Stimulated activated CD4-positive, alpha-beta T cell treated with anti-CD3 and anti-CD28 coated beads, Interleukin-2, amount 100 ng/mL, for 4 hours (primary cell): Measurements from ENCODE around the gene TESK2.
"Not testable (repeated sequence)": the region's sequence is repeated elsewhere in the genome, so short reads cannot be mapped to it uniquely, and the experiment has no call there.

Source experiments
- DNase-seq: peaks from one replicate; pipeline ENCODE4 v3.0.0-alpha.2; 2020; ENCODE audit warnings: low read depth

Gene TESK2

GRCh38 chr1:45510036-45510971 is 19.3 kb upstream of the TESK2 start:
- DNase-seq: no peak

- DNase-seq: no peak
These were observed 17.6 kb upstream of the TESK2 start for GRCh38 chr1:45508295-45509151.

- DNase-seq: no peak
These were observed 16.9 kb upstream of the TESK2 start for GRCh38 chr1:45507893-45508292.

GRCh38 chr1:45507195-45507594 is 16.2 kb upstream of the TESK2 start:
- no peak for DNase-seq

- no peak for DNase-seq
These were observed 12.7 kb upstream of the TESK2 start for GRCh38 chr1:45503462-45504360.

- no peak for DNase-seq
These were observed 10.5 kb upstream of the TESK2 start for GRCh38 chr1:45501505-45501859.

DNA sequence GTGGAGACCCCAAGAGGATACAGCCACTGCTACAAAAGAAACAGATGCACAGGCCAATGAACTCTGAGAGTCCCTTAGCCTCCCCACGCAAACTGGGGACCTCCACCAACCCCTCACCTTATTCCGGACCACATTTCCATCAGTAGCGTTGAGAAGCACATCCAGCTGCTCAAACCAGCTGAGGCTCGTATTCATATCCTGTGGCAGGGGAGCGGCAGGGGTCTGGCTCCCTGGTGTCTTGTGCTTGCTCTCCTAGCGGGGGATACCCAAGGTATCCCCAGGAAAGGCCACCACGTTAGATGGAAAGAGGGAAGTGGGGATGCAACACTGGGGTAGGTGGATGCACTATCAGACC is 8.4 kb upstream of the TESK2 start:
- DNase-seq: no peak

DNA sequence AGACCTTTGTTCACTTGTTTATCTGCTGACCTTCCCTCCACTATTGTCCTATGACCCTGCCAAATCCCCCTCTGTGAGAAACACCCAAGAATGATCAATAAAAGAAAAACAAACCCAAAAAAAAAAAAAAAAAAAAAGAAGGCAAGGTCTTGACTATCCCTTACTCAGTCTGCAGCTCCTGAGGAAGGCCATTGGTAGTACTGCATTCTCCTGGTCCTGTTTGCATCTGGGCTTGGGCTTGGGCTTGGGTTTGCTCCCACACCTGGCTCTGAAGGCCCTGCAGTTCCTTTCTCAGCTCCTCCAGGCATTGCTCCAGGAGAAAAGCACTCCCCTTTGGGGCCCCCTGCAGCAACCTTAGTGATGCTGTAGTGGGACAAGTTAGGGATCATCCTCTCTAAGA is 7.3 kb upstream of the TESK2 start:
- DNase-seq: no peak

DNA sequence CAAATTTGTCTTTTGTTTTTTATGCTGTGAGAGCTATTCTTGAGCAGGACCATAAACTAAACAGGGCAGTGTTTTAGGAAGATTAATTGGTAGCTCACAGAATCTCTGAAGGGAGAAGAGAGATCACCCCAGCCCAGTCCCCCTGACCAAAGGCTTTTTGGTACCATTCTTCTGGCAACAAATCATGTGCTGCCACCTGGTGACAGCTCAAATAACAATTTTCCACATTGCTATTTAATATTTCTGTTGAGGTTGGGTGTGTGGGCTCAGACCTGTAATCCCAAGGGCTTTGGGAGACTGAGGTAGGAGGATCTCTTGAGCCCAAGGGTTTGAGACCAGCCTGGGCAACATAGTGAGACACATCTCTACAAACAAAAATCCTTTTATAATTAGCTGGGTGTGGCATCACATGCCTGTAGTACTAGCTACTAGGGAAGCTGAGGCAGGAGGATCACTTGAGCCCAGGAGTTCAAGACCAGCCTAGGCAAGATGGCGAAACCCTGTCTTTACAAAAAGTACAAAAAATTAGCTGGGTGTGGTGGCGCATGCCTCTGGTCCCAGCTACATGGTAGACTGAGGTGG is 2.2 kb upstream of the TESK2 start:
- DNase-seq: peak; percentile 31

- DNase-seq: no peak
These were observed 1.7 kb upstream of the TESK2 start for GRCh38 chr1:45492691-45493090.

- no peak for DNase-seq
These were observed 711 bp upstream of the TESK2 start for GRCh38 chr1:45491487-45492260.

DNA sequence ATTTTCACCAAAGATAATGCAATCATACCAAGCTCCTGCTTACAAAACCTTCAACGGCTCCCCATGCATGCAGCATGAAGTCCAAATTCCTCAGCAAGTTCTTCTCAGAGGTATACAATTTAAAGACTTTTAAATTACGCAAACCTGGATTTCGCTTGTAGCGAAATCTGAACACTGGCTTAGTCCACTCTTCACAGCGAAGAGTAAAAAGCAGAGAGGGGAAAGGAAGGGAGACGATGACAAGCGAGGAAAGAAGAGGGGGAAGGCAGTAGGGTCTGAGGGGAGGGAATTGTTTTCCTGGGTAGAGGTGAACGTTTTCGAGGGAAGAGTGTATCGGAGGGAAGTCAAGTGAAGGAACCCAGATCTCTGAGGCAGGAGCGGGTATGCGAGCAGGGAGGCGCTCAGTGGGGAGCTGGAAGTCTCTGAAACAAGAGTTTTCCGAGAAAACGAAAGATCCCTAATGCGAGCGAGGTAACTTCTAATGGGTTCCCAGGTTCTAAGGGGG is 790 bp downstream of the TESK2 start:
- no peak for DNase-seq

- DNase-seq: peak; percentile 8
These were observed 1.6 kb downstream of the TESK2 start for GRCh38 chr1:45489379-45489778.

DNA sequence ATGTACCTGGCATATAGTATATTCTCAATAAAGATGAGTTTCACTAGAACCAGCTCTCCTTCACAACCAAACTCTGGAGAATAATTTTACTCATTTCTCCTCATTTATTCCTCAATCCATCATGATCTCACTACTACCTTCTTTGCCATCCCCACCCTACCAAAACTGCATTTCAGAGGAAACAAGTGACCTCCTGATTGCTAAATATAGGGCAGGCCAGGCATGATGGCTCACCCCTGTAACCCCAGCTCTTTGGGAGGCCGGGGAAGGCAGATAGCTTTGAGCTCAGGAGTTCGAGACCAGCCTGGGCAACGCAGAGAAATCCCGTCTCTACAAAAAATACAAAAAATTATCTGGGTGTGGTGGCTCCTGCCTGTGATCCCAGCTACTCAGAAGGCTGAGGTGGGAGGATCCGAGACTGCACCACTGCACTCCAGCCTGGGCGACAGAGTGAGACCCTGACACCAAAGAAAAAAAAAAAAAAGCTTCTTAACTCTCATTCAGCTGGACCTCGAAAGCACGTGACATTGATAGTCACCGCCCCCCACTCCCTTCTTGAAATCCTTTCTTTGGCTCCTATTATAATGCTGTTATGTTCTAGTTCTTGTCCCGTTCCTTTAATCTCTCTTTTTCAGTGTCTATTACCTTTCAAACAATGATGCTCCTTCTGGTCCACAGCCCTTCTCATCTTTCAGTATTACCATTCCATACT is 2.1 kb downstream of the TESK2 start:
- no peak for DNase-seq

- no peak for DNase-seq
These were observed 5.0 kb downstream of the TESK2 start for GRCh38 chr1:45485949-45486348.

GRCh38 chr1:45479039-45479748 is 11.8 kb downstream of the TESK2 start:
- no peak for DNase-seq

DNA sequence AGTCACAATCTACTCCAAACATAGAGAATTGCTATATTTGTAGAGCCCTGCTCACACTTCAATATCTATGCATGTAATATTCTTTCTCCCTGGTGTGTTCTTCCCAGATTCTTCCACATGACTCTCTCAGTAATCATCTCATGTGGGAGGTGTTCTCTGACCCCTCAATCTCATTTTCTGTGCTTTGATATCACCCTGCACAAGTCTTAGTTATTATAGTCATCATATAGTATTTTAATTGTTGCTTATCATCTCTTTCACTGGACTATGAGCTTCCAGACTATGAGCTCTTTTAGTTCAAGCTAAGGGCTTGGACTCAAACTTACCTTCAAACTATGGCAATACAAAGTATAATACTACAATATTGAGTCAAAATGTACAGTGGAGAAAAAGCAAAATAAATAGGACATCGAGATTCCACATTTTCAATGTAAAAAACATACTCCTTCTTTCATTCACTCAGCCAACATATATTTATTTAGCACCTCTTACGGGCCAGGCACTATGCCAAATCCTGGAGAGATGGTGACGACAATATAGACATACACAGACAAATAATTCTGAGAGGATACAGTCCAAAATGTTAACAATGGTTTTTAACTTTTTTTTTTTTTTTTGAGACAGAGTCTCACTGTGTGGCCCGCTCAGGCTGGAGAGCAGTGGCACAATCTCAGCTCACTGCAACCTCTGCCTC is 12.7 kb downstream of the TESK2 start:
- DNase-seq: no peak

- no peak for DNase-seq
These were observed 13.3 kb downstream of the TESK2 start for GRCh38 chr1:45477646-45478045.

- DNase-seq: not testable (repeated sequence)
These were observed 16.8 kb downstream of the TESK2 start for GRCh38 chr1:45474194-45474593.
